Measurements from ENCODE around the gene RBM8A.
A peak's percentile ranks its signal among the peaks of the same experiment; 100 is the strongest.

The RBM8A gene

GRCh38 chr1:145967288-145967687 lies 40.0 kb upstream of the RBM8A start:
- Histone ChIP-seq H3K27me3 (peaks cover 14% of the 10 kb centered on the region), H3K9me3 (no peaks in the 10 kb centered on the region), H3K36me3 (no peaks in the 10 kb centered on the region), H3K27ac (no peak overlapping the region), H3K4me1 (ENCODE audit: control insufficient read depth in 1 of 2, insufficient read depth in 1 of 2, low read depth in 1 of 2, low read length in 1 of 2) (peaks cover 28 to 30% of the 10 kb centered on the region in 2 experiments), H3K4me3 (ENCODE audit: low read depth in 1 of 2, low read length in 1 of 2) (no peak overlapping the region)
- no peak for TF ChIP-seq CTCF (IDR thresholded peaks at IDR 0.05)

- H3K27ac ChIP-seq: peak overlapping the region; percentile 65
Observed at GRCh38 chr1:145965119-145965744, 37.9 kb upstream of the RBM8A start.

GRCh38 chr1:145964328-145965118 lies 37.2 kb upstream of the RBM8A start, which contains the start of the genes ANKRD34A and POLR3GL:
TSS of gene ANKRD34A (minus strand) at chr1:145964575. CDS start at chr1:145961759, 2,816 bp downstream.
TSS of gene POLR3GL (plus strand) at chr1:145964690. CDS start at chr1:145974866, 10,176 bp downstream.
- H3K27ac ChIP-seq: peak within 1 kb of the TSS; percentile 65
- H3K36me3 ChIP-seq: no peaks in the 10 kb centered on the region
- H3K4me3 ChIP-seq (ENCODE audit: low read depth in 1 of 2, low read length in 1 of 2): peak within 1 kb of the TSS; percentile 67 to 80
- H3K27me3 ChIP-seq: peaks cover 42% of the 10 kb centered on the region
- TF ChIP-seq CTCF (IDR thresholded peaks at IDR 0.05): peak; percentile 53
- H3K4me1 ChIP-seq (ENCODE audit: control insufficient read depth in 1 of 2, insufficient read depth in 1 of 2, low read depth in 1 of 2, low read length in 1 of 2): peaks cover 56% of the 10 kb centered on the region in 2 experiments
- H3K9me3 ChIP-seq: no peaks in the 10 kb centered on the region

More at GRCh38 chr1:145965119-145965744, 37.9 kb upstream of the RBM8A start:
- no peaks in the 10 kb centered on the region for H3K9me3 ChIP-seq
- peak overlapping the region; percentile 67 to 80 for H3K4me3 ChIP-seq (ENCODE audit: low read depth in 1 of 2, low read length in 1 of 2)
- peaks cover 48 to 49% of the 10 kb centered on the region in 2 experiments for H3K4me1 ChIP-seq (ENCODE audit: control insufficient read depth in 1 of 2, insufficient read depth in 1 of 2, low read depth in 1 of 2, low read length in 1 of 2)
- H3K27me3 ChIP-seq: peaks cover 35% of the 10 kb centered on the region
- TF ChIP-seq CTCF (IDR thresholded peaks at IDR 0.05): no peak
- no peaks in the 10 kb centered on the region for H3K36me3 ChIP-seq

GRCh38 chr1:145963265-145964019 lies 36.2 kb upstream of the RBM8A start:
- TF ChIP-seq CTCF (IDR thresholded peaks at IDR 0.05): no peak
- no peaks in the 10 kb centered on the region for H3K9me3 ChIP-seq

More at GRCh38 chr1:145963265-145964019, 36.2 kb upstream of the RBM8A start:
- Histone ChIP-seq H3K36me3 (no peaks in the 10 kb centered on the region), H3K4me3 (ENCODE audit: low read depth in 1 of 2, low read length in 1 of 2) (peak overlapping the region; percentile 67 to 80), H3K4me1 (ENCODE audit: control insufficient read depth in 1 of 2, insufficient read depth in 1 of 2, low read depth in 1 of 2, low read length in 1 of 2) (peaks cover 64 to 67% of the 10 kb centered on the region in 2 experiments), H3K27me3 (peaks cover 47% of the 10 kb centered on the region), H3K27ac (peak overlapping the region; percentile 65)

All from neutrophil (primary cell).